ENCODE results near the gene CPD. TPM values are rescaled to one million over a fixed set of nuclear protein-coding genes. Genes with fewer than 3 reads are reported as not detected.

The CPD gene
- total and polyA plus RNA-seq, 4 donors = 19.1 to 139 (median 58.8) TPM

DNA sequence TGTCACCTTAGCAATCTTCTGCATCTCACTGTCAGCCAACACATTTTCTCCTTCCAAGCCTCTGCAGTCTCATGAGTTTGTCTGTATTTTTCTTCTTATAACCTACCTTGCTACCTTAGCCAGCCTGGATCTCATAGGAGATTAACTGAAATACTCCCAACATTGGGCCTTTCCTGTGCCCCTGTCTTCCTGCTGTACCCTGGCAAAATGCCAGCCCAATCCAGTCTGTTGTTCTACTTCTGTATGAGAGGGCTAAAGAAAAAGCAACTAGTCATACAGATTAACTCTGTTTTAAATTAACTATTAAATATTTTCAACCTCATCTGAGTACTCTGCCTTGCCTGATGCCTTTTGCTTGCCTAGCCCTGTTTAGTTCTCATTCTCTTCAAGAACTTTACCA lies 116.9 kb downstream of the CPD start:
- Histone ChIP-seq H3K27me3 (ENCODE audit: control insufficient read depth in 4 of 4, insufficient read depth in 4 of 4, low read length in 3 of 4) (no peaks in the 10 kb centered on the region), H3K36me3 (ENCODE audit: control insufficient read depth in 4 of 4, insufficient read depth in 3 of 4, low read depth in 1 of 4, low read length in 3 of 4) (peaks cover 6 to 64% (median 50%) of the 10 kb centered on the region in 4 donors), H3K9ac (ENCODE audit: low read depth in 1 of 2, low read length in 2 of 2) (no peak overlapping the region), H3K4me1 (ENCODE audit: control insufficient read depth in 4 of 4, insufficient read depth in 4 of 4, low read length in 3 of 4) (peaks cover 0 to 3% (median 0%) of the 10 kb centered on the region in 4 donors), H3K9me3 (ENCODE audit: control insufficient read depth in 4 of 4, low read length in 3 of 4) (no peaks in the 10 kb centered on the region), H3K4me3 (ENCODE audit: low read depth in 1 of 3, low read length in 3 of 3) (no peak overlapping the region), H3K27ac (ENCODE audit: low read depth in 1 of 2, low read length in 2 of 2) (no peak overlapping the region)
- no peak for DNase-seq (ENCODE audit: low spot score)
- TF ChIP-seq, protein P1, sequence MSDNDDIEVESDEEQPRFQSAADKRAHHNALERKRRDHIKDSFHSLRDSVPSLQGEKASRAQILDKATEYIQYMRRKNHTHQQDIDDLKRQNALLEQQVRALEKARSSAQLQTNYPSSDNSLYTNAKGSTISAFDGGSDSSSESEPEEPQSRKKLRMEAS (IDR thresholded peaks at IDR 0.05) = no peak
- TF ChIP-seq HNF4G (IDR thresholded peaks at IDR 0.05) (no peak), CTCF (IDR thresholded peaks at IDR 0.05; ENCODE audit: low read depth, low read length, missing input control) (no peak), NR2F2 (IDR thresholded peaks at IDR 0.05) (no peak), FOXA2 (IDR thresholded peaks at IDR 0.05) (no peak)
- TF ChIP-seq, protein P2, sequence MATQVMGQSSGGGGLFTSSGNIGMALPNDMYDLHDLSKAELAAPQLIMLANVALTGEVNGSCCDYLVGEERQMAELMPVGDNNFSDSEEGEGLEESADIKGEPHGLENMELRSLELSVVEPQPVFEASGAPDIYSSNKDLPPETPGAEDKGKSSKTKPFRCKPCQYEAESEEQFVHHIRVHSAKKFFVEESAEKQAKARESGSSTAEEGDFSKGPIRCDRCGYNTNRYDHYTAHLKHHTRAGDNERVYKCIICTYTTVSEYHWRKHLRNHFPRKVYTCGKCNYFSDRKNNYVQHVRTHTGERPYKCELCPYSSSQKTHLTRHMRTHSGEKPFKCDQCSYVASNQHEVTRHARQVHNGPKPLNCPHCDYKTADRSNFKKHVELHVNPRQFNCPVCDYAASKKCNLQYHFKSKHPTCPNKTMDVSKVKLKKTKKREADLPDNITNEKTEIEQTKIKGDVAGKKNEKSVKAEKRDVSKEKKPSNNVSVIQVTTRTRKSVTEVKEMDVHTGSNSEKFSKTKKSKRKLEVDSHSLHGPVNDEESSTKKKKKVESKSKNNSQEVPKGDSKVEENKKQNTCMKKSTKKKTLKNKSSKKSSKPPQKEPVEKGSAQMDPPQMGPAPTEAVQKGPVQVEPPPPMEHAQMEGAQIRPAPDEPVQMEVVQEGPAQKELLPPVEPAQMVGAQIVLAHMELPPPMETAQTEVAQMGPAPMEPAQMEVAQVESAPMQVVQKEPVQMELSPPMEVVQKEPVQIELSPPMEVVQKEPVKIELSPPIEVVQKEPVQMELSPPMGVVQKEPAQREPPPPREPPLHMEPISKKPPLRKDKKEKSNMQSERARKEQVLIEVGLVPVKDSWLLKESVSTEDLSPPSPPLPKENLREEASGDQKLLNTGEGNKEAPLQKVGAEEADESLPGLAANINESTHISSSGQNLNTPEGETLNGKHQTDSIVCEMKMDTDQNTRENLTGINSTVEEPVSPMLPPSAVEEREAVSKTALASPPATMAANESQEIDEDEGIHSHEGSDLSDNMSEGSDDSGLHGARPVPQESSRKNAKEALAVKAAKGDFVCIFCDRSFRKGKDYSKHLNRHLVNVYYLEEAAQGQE (IDR thresholded peaks at IDR 0.05) = no peak
- TF ChIP-seq, protein P3, sequence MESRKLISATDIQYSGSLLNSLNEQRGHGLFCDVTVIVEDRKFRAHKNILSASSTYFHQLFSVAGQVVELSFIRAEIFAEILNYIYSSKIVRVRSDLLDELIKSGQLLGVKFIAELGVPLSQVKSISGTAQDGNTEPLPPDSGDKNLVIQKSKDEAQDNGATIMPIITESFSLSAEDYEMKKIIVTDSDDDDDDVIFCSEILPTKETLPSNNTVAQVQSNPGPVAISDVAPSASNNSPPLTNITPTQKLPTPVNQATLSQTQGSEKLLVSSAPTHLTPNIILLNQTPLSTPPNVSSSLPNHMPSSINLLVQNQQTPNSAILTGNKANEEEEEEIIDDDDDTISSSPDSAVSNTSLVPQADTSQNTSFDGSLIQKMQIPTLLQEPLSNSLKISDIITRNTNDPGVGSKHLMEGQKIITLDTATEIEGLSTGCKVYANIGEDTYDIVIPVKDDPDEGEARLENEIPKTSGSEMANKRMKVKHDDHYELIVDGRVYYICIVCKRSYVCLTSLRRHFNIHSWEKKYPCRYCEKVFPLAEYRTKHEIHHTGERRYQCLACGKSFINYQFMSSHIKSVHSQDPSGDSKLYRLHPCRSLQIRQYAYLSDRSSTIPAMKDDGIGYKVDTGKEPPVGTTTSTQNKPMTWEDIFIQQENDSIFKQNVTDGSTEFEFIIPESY (IDR thresholded peaks at IDR 0.05) = no peak

GRCh38 chr17:30503558-30503957 lies 124.8 kb downstream of the CPD start:
- 90% methylated on average over 4 of the region's 4 CpGs for WGBS
- TF ChIP-seq JUND (IDR thresholded peaks at IDR 0.05) (no peak), HNF4G (IDR thresholded peaks at IDR 0.05) (no peak), NR2F2 (IDR thresholded peaks at IDR 0.05) (no peak), RAD21 (IDR thresholded peaks at IDR 0.05) (no peak), SP1 (IDR thresholded peaks at IDR 0.05) (no peak), RXRA (IDR thresholded peaks at IDR 0.05) (no peak), HNF4A (conservative IDR thresholded peaks at IDR 0.05) (no peak), FOXA2 (IDR thresholded peaks at IDR 0.05) (no peak), CTCF (IDR thresholded peaks at IDR 0.05; ENCODE audit: low read depth, low read length, missing input control) (no peak), GABPA (IDR thresholded peaks at IDR 0.05 in 1 of 2, conservative IDR thresholded peaks at IDR 0.05 in 1 of 2) (no peak)
- TF ChIP-seq, protein P3 (IDR thresholded peaks at IDR 0.05) = no peak
- TF ChIP-seq, protein P4, sequence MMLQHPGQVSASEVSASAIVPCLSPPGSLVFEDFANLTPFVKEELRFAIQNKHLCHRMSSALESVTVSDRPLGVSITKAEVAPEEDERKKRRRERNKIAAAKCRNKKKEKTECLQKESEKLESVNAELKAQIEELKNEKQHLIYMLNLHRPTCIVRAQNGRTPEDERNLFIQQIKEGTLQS (IDR thresholded peaks at IDR 0.05) = no peak
- TF ChIP-seq, protein P1 (IDR thresholded peaks at IDR 0.05) = no peak
- TF ChIP-seq, protein P2 (IDR thresholded peaks at IDR 0.05) = no peak
- Histone ChIP-seq H3K27ac (ENCODE audit: low read depth in 1 of 2, low read length in 2 of 2) (no peak overlapping the region), H3K27me3 (ENCODE audit: control insufficient read depth in 4 of 4, insufficient read depth in 4 of 4, low read length in 3 of 4) (no peaks in the 10 kb centered on the region), H3K9me3 (ENCODE audit: control insufficient read depth in 4 of 4, low read length in 3 of 4) (no peaks in the 10 kb centered on the region), H3K36me3 (ENCODE audit: control insufficient read depth in 4 of 4, insufficient read depth in 3 of 4, low read depth in 1 of 4, low read length in 3 of 4) (peaks cover 7 to 46% (median 26%) of the 10 kb centered on the region in 4 donors), H3K4me1 (ENCODE audit: control insufficient read depth in 4 of 4, insufficient read depth in 4 of 4, low read length in 3 of 4) (peaks cover 0 to 3% (median 0%) of the 10 kb centered on the region in 4 donors), H3K4me3 (ENCODE audit: low read depth in 1 of 3, low read length in 3 of 3) (no peak overlapping the region), H3K9ac (ENCODE audit: low read depth in 1 of 2, low read length in 2 of 2) (no peak overlapping the region)
- DNase-seq (ENCODE audit: low spot score) = no peak
